Endothelial cell (in vitro differentiated cells): Measurements from ENCODE around the gene PCDH19. TPM values are rescaled to one million over a fixed set of nuclear protein-coding genes. Genes with fewer than 3 reads are reported as not detected.
"Not testable (repeated sequence)": the region's sequence is repeated elsewhere in the genome, so short reads cannot be mapped to it uniquely, and the experiment has no call there.

ENCODE experiments used
- DNase-seq: peaks from one replicate; pipeline ENCODE4 v3.0.0; 2021; ENCODE audit warnings: low spot score
- H3K27ac Mint-ChIP-seq: one replicate; pipeline ENCODE4 v1.8.0; 2021; ENCODE audit warnings: mixed read lengths, inconsistent platforms; ENCODE audit not compliant: unreplicated experiment
- H3K27me3 Mint-ChIP-seq: one replicate; pipeline ENCODE4 v1.8.0; 2021; ENCODE audit warnings: mild to moderate bottlenecking, moderate library complexity, mixed read lengths, inconsistent platforms; ENCODE audit not compliant: unreplicated experiment
- H3K36me3 Mint-ChIP-seq: one replicate; pipeline ENCODE4 v1.8.0; 2021; ENCODE audit warnings: mild to moderate bottlenecking, low read depth, mixed read lengths, inconsistent platforms; ENCODE audit not compliant: unreplicated experiment
- H3K4me1 Mint-ChIP-seq: one replicate; pipeline ENCODE4 v1.8.0; 2021; ENCODE audit warnings: mild to moderate bottlenecking, mixed read lengths, inconsistent platforms; ENCODE audit not compliant: unreplicated experiment
- H3K4me3 Mint-ChIP-seq: one replicate; pipeline ENCODE4 v1.8.0; 2021; ENCODE audit warnings: mild to moderate bottlenecking, mixed read lengths, inconsistent platforms; ENCODE audit not compliant: unreplicated experiment
- H3K9me3 Mint-ChIP-seq: one replicate; pipeline ENCODE4 v1.8.0; 2021; ENCODE audit warnings: mixed read lengths, inconsistent platforms; ENCODE audit not compliant: unreplicated experiment
- long read RNA-seq: library from polyadenylated mRNA; unstranded; transcript quantifications from one replicate; pipeline ENCODE4 v2.0.0, GENCODE V29; 2020; ENCODE audit not compliant: unreplicated experiment
- total RNA-seq: library from RNA; stranded (reverse); fragmentation: NEBNext Ultra II Directional; extraction: Animal tissue kit (Norgen Biotek cat#: 25700); gene quantifications from one replicate; pipeline ENCODE4 v1.2.1, GENCODE V29; 2021; ENCODE audit not compliant: unreplicated experiment
- TF ChIP-seq, protein P1 (sequence below): fragments of 200-600 bp; sonication (generic); IDR thresholded peaks from one replicate; pipeline ENCODE4 v1.5.0; 2021; ENCODE audit warnings: antibody characterized with exemption; ENCODE audit not compliant: unreplicated experiment

PCDH19 gene, protein sequence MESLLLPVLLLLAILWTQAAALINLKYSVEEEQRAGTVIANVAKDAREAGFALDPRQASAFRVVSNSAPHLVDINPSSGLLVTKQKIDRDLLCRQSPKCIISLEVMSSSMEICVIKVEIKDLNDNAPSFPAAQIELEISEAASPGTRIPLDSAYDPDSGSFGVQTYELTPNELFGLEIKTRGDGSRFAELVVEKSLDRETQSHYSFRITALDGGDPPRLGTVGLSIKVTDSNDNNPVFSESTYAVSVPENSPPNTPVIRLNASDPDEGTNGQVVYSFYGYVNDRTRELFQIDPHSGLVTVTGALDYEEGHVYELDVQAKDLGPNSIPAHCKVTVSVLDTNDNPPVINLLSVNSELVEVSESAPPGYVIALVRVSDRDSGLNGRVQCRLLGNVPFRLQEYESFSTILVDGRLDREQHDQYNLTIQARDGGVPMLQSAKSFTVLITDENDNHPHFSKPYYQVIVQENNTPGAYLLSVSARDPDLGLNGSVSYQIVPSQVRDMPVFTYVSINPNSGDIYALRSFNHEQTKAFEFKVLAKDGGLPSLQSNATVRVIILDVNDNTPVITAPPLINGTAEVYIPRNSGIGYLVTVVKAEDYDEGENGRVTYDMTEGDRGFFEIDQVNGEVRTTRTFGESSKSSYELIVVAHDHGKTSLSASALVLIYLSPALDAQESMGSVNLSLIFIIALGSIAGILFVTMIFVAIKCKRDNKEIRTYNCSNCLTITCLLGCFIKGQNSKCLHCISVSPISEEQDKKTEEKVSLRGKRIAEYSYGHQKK (N-terminal part only)
- 34.9 TPM for total RNA-seq
- long read RNA-seq, partial matches to known transcripts: 0 of 1 reads
- long read RNA-seq, other reads (novel, unspliced or antisense): 1 of 1 reads

GRCh38 chrX:100409610-100410590, at the start of gene PCDH19:
PCDH19 (minus strand) TSS chrX:100410273; CDS start chrX:100408597, 1,676 bp downstream.
- H3K27ac Mint-ChIP-seq: no peak within 1 kb of the TSS

DNA sequence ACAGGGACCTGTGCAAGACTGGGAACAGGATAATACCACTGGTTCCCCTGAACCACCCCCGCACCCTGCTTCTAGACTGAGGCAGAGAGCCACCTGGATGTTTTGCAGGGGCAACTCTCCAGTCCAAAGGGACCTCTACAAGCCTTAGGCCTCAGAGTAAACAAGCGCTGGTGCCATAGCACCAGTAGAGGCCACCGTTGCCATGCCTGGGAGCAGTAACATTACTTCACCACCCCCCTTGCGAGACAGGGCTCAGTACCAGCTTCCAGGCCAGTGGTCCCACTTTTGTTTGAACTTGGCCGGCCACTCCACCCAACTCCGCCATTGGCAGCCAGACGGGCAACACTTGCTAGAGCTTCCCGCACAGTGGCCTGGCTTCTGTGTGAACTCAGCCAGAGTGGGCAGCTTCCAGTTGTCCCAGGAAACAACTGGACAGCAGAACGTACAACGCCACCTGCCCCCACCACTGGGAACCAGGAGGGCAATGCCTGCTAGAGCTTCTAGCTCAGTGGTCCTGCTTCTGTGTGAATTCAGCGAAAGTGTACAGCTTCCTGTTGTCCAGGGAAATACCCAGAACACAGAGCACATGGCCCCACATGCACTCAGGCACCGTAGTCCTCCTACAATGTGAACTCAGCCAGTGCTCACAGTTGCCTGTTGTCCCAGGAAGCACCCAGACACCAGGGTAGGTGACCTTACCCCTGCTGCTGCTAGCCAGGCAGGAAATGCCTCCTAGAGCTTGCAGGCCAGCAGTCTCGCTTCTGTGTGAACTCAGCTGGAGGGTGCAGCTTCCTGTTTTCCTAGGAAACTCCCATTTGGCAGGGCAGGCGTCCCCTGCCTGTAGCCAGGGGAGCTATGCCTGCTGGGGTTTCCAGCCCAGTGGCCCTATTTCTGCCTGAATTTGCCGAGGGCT, 39.9 kb upstream of the PCDH19 start:
- peak; percentile 3 for DNase-seq
- Mint-ChIP-seq H3K4me1 (no peaks in the 10 kb centered on the region), H3K27me3 (no peaks in the 10 kb centered on the region), H3K9me3 (no peaks in the 10 kb centered on the region), H3K36me3 (peaks cover 6% of the 10 kb centered on the region), H3K4me3 (no peak overlapping the region), H3K27ac (no peak overlapping the region)
- TF ChIP-seq, protein P1, sequence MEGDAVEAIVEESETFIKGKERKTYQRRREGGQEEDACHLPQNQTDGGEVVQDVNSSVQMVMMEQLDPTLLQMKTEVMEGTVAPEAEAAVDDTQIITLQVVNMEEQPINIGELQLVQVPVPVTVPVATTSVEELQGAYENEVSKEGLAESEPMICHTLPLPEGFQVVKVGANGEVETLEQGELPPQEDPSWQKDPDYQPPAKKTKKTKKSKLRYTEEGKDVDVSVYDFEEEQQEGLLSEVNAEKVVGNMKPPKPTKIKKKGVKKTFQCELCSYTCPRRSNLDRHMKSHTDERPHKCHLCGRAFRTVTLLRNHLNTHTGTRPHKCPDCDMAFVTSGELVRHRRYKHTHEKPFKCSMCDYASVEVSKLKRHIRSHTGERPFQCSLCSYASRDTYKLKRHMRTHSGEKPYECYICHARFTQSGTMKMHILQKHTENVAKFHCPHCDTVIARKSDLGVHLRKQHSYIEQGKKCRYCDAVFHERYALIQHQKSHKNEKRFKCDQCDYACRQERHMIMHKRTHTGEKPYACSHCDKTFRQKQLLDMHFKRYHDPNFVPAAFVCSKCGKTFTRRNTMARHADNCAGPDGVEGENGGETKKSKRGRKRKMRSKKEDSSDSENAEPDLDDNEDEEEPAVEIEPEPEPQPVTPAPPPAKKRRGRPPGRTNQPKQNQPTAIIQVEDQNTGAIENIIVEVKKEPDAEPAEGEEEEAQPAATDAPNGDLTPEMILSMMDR: no peak

More at GRCh38 chrX:100409610-100410590, at the start of gene PCDH19:
- Mint-ChIP-seq H3K4me1 (peaks cover 30% of the 10 kb centered on the region), H3K9me3 (no peaks in the 10 kb centered on the region), H3K4me3 (peak within 1 kb of the TSS; percentile 95), H3K27me3 (peaks cover 17% of the 10 kb centered on the region), H3K36me3 (peaks cover 16% of the 10 kb centered on the region)
- TF ChIP-seq, protein P1: no peak
- peak; percentile 58 for DNase-seq

- Mint-ChIP-seq H3K36me3 (peaks cover 6% of the 10 kb centered on the region), H3K27ac (no peak overlapping the region), H3K27me3 (no peaks in the 10 kb centered on the region), H3K9me3 (no peaks in the 10 kb centered on the region), H3K4me3 (peak overlapping the region; percentile 62), H3K4me1 (no peaks in the 10 kb centered on the region)
- TF ChIP-seq, protein P1: peak; percentile 73
- DNase-seq: peak; percentile 47
Measured at GRCh38 chrX:100447655-100448397, 37.8 kb upstream of the PCDH19 start.

DNA sequence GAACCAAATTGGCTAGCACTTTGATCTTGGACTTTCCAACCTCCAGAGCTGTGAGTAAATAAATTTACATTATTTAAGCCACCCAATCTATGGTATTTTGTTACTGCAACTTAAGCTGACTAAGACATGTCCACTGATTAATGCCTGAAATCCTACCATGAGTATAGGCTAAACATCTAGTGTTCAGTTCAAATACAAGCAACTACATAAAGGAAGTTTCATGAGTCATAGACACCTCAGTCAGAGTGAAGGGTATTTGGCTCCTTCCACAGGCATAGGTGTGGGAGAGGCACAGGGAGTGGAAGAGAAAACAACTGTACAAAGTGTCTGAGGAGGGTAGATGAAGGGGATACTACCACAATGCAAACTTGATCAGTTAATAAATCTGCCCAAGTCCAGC, 35.5 kb upstream of the PCDH19 start:
- Mint-ChIP-seq H3K27me3 (no peaks in the 10 kb centered on the region), H3K4me1 (no peaks in the 10 kb centered on the region), H3K4me3 (no peak overlapping the region), H3K36me3 (no peaks in the 10 kb centered on the region), H3K9me3 (no peaks in the 10 kb centered on the region), H3K27ac (no peak overlapping the region)
- TF ChIP-seq, protein P1: no peak
- no peak for DNase-seq

DNA sequence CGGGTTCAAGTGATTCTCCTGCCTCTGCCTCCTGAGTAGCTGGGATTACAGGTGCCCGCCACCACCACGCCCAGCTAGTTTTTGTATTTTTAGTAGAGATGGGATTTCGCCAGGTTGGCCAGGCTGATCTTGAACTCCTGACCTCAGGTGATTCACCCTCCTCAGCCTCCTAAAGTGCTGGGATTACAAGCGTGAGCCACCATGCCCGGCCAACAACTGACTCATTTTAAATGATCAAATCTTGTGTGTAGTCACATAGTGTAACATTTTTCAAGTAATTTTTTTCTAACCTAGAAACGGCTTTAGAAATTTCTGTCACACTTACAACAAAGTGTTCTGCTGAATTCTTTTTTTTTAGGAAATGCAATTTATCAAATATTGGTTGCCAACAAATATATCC, 31.2 kb upstream of the PCDH19 start:
- not testable (repeated sequence) for DNase-seq, H3K4me3 Mint-ChIP-seq, H3K9me3 Mint-ChIP-seq, H3K27me3 Mint-ChIP-seq, H3K27ac Mint-ChIP-seq, H3K36me3 Mint-ChIP-seq, H3K4me1 Mint-ChIP-seq
